HG03045 (cell line): Measurements from ENCODE around the gene TFAP2D.

Source experiments
- ATAC-seq: cut with Tn5 transposase; IDR thresholded peaks from one replicate; pipeline ENCODE4 v1.9.1; 2021; ENCODE audit warnings: mild to moderate bottlenecking, moderate library complexity; ENCODE audit not compliant: unreplicated experiment

Gene TFAP2D

DNA sequence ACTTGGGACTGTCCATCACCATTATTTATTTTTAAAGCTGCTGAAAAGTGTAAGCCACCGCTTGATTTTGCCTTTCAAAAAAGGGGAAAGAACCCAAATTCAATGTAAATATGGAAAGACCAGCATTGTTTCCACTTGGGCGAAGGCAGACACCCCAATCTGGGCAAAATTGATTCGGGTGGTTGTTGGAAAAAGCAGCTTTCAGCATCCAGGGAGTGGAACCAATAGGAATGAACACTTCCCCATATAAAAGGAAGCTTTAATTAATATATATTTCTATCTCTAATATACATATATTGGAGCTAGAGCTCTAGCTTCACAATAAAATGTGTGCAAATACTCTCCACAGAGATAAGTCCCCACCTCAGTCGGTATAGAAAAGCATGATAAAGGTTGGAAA is at the start of gene TFAP2D:
Gene TFAP2D, plus strand, starts transcription at position 301 of the 400 bp plus-strand sequence. CDS start 530 bp downstream, outside the sequence.
- ATAC-seq, result no peak

DNA sequence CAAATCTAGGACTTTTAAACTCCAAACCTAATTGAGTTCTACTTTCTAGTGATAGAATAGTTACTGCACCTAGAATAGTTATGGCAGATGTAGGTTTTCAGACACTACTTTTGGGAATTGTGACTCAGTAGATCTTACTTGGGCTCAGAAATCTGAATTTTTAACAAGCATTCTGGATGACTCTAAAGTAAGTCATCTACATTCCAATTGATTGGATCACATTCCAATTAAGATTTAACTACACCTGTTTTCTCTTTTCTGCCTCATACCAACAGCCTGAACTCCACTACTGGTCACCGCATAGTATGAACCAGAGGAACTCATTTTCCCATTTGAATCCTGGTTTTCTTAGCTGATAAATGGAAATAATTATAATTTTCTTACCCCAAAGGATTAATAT is 49.5 kb upstream of the TFAP2D start:
- no peak for ATAC-seq

DNA sequence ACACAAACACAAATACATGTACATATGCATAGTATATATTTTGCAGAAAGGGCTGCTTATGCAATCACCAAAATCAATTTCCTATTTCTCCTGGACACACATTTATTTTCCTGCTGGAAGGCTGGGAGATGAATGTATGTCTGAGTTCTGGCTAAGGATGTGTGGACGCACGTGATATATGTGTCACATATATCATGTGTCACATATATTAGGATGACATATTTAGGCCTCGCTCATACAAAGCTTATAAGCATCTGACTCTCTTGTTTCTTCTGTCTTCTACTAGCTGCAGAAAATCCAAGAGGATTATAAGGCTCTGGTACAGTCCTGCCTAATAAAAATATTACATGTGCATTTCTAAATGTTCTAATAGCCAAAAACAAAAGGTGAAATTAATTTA is 47.2 kb upstream of the TFAP2D start:
- no peak for ATAC-seq

DNA sequence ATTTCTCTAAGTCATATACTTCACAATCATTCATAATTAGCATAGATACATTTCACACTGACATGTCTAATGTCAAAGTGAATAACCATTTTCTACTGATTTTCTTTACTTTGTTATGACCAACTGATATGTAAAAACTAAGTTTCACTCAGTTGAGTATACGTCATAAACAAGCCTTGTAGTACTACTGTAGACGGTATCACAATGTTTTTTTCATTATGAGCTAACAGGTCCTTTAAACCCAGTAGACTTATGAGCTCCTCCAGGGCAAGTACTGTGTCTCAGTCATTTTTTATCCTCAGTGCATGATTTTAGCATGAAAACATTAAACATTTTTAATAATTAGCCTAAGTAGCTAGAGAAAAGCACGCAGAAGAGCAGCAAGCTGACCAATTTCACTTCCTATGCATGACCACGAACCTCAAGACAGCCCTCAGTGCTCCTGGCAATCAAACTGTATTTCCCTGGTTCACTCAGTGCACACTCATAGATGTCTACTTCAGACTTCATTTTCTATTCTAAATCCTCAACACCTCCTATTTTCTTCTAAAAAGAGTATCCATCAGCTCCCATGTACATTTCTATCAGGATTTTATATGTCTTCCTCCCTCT is 32.0 kb upstream of the TFAP2D start:
- ATAC-seq, result no peak

DNA sequence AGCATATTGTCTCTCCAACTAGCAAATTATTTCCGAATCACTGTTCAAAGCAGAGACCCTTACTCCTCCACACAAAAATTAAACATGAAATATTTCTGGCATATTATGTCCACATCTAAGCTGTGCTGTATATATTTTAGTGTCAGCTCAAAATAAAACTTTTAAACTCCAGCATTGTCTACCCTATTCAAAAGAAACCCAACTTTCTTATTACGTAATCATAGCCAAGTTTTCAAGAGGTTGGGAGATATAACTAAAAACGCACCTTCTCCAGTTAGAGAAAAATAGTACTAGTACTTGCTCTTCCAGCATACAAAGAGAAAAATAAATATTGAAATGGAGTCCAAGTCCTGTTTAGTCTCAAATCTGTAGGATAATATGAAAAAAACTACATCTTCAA is 24.1 kb upstream of the TFAP2D start:
- no peak for ATAC-seq

DNA sequence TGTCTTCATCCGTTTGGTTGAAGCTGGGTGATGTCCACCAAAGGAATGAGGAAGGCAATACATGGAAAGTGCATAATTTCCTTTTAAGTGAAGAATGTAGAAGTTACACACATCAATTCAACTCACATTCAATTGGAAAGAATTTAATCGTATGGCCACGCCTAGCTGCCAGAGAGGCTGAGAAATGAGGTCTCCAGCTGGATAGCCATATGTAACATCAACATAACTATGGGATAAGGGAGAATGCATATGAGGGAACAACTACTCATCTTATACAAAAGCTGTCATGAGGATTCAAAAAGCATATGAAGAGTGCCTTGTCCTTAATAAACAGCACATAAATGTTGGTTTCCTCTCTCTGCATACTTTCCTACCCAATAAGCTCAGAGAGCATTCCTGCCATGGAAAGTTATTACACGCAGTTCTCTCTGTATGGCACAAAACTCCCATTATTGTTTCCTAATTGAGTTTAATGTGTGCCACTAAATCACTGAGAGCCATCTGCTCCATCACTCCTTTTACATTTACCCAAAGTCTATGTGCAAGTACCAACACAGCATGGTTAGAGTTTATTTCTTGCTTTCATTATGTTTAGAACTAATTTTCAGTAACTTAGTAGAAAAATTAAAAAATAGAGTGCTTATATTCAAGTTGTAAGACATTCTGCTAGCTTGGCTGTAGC is 21.4 kb upstream of the TFAP2D start:
- ATAC-seq, result no peak

DNA sequence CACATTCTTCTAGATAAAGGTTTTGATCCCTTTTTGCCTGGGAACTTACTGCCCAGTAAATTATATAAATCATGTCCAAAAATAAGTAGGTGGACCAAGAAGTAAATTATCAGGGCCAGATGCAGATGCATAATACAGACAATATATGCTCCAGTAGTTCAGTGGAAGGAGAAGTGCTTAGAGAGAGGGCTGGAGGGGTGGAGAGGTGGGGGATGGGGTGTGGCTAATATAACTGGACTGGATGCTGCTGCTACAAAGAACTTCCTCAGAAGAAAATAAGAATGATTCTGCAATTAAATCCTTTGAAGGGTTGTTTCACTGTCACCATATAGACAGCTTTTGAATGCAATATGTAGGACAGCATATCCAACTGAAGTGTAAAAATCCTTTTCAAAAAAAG is 14.8 kb upstream of the TFAP2D start:
- ATAC-seq, result no peak

DNA sequence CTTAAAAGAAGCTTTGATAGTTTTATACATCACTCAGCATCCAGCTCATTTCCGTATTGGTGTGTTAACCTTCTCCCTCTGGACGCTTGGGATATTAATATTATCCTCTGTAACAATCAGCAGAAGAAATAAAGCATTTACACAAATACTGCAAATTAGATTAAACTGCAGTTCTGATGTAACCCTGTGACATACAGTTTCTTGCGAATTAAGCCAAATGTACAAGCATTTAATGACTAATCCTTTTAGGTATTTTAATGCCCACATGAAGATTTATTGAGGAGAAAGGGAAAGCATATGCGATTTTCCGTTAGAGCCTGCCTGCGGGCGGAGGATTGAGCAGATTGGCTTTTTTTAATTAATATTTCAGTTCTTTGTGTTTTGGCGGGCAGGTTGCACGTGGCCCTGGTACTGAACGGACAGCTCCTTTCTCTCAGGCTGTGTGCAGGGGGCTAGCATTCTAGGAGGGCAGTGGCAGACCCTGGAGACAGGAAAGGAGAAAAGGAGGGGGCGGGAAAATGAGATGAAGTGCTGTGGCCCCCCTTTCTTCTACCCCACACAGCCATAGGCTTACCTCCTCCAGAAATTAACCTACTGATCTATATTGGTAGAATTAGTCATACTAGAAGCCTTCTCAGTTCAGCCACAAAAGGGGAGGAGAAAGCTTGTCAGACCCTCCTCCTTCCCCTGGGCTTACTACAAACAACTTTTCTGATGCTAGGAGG is 14.1 kb upstream of the TFAP2D start:
- no peak for ATAC-seq

DNA sequence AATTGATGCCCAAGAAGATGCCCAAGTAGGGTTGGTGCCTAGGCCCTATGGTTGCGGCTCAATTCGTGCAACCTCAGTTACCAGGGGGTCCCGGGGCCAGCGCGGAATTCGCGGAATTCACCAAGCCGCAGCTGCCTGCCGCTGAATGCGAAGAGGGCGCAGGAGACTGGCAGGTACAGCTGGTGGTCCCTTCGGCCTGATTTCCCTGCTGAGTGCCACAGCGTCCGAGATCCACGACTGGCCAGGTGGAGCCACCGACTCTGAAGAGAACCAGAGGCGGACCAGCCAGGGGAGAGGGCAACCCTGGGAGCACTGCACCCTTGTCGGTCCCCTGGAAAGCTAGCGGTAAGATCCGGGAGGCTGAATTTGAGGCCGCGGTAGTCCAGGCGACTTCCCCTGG is 6.8 kb upstream of the TFAP2D start:
- ATAC-seq, result no peak

DNA sequence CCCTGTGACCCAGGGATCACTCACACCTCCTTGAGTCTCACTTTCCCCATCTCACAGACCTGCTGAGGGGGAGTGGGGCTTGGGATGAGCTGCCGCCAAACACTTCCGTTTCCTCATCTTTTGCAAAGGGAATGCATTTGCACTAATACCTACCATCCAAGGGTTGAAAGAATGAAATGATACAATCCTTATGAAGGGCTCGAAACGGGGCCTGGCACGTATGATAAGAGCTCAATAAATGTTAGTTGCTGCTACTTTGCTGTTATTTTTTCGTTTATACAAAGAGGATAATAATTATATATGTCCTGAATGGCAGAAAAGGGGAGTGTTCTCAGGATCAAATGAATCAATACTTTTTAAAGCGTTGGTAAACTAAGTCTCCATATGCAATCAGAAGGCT is 6.1 kb upstream of the TFAP2D start:
- ATAC-seq, result no peak

DNA sequence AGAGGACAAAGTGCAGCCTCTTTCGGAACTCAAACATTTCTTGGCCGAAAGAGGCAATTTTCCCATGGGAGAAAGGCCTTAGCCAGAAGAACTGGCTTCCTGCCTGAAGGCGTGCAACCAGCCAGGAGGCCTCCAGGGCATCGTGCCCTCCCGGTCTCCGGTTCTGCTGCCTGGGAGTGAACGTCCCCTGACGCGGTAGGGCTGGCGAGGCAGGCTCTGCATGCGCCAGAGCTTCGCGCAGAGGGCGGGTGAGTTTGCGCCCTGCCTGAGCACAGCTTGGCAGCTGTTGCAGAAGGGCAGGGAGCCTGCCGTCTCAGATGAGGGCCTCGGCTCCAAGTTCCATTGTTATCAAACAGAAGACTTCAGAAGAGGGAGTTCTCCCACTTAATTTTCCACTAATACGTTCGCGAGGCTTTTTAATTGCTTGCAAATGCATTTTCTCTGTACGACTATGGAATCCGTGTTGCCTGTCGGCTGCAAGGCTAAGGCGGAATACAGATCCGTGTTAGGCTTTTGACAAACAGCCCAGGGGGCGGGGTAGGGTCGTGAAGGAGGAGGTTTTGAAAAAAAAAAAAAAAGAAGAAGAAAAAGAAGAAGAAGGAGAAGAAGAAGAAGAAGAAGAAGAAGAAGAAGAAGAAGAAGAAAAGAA is 5.5 kb upstream of the TFAP2D start:
- no peak for ATAC-seq

DNA sequence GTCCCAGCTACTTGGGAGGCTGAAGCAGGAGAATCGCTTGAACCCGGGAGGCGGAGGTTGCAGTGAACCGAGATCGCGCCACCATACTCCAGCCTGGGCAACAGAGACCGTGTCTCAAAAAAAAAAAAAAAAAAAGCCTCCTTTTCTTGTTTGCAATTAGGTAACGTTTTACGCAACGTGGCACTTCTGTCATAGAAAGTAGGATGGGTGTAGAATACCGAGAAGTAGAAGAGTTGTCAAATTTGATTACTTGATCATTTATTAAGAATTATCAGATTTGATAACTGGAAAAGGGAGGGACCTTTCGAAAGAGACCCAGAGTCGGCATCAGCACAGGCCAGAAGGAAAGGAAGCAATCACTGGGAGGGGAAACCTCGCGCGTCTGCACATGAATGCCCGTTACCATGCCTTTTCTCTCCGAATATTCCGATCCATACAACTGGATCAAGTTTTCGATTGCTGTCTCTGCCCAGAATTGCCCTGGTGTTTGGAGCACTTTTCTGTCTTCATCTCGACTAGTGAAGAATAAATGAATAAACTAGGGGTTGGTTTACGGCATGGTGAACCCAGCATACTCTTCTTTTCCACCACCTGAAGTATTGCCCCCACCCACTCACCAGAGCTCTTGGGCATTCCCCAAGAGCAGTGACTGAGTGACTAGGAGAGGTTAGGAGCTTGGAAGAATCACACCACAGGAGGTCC is 4.5 kb upstream of the TFAP2D start:
- ATAC-seq, result no peak

DNA sequence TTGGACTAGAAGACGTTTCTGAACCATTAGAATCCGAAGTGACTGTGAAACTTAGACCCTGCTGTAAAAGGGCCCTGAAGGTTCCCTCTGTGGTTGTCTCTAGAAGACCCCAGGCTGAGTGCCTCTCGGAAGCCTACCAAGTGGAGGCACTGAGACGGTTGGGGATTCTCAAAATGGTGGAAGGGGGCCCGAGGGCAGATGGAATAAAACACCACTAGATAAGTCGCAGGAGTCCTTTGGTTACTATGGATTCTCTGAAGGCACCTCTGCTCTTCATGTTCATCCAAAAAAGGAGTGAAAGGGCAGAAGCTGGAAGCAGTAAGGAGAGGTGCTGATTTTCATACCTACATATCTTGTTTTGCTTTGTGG is 4.0 kb upstream of the TFAP2D start:
- ATAC-seq, result no peak

DNA sequence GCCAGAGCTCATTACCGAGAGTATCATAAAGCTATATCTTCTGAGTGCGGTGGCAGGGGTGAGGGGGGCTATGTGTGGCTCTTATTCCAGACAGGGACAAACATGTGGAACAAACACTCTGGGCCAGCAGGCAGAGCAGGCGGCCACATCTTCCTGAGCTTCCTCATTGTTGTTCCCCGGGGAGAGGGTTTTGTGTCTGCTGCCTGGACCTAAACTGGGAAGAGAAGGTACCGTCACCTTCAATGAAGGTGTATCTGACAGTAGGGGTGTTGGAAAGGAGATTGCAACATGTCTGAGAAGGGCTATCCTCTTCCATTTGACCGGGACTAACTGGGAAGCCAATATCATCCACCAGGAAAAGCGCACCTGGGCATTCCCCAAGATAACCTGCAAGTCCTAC is 1.6 kb upstream of the TFAP2D start:
- ATAC-seq, result no peak

DNA sequence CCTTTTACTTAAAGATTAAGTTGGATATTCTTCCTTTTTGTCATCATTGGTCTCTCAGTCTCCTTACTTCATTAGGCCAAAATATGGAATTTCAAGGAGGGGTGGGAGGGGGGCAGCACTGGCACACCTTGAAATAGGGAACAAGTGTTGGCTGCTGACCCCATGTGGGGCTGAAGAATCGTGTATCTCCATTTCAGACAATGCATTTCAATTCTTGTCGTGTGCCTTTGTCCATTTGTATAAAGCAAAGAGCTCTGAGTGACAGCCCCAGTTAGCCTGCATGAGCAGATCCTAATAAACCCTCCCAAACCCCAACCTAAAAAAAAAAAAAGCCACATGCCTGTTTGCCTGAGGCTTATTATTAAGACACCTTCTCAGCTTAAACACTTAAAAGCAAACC is 1.0 kb upstream of the TFAP2D start:
- ATAC-seq, result no peak

DNA sequence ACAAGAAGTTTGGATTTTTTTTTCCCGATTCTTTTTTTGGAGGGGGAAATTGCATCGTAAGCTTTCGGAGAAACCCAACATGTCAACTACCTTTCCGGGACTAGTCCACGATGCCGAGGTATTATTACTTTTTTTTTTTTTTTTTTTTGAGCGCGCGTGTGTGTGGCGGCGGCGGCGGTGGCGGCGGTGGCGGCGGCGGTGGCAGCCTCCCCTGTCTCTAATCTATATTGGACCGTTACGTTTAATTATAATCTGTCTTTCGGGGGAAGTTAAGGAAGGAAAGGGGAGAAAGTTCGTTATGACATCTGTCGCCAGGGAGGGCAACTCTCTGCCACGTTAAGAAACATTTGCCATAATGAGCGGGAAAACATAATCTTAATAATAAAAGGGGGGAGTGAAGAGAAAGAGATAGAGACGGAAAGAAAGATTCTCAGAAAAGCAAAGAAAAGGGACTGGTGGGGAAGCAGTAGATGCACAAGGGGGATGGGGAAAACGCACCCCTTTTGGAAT is 706 bp downstream of the TFAP2D start:
- no peak for ATAC-seq

DNA sequence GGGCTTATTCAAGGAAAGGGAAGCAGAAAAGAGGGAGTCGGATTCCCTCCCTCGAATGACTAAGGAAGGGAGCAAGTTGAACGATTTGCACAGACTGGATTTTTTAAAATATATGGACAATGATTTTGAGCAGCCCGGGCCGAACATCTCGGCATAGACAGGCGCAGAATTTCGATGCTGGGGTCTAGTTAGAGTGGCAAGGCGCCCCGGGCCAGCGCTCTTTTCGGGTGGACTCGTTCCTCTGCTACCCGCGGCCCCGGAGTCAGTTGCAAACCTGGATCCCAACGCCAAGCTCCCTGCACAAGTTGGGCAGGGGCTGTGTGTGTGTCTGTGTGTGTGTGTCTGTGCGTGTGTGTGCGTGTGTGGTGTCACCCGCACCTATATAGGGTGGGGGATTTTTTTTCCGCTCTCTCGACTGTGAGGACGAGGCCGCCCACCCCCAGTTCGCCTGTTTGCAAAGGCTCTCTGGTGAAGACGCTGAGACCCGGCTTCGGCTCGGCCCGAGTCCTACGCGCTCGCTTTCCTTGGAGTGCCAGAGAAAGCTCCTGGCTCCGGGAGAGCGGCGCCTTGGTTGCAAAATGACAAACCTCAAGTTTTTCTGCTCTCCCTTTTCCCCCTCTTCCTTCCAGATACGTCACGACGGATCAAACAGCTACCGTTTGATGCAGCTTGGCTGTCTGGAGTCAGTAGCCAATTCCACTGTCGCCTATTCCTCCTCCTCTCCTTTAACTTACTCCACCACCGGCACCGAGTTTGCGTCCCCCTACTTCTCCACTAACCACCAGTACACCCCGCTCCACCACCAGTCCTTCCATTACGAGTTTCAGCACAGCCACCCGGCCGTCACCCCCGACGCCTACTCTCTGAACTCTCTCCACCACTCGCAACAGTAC is 1.4 kb downstream of the TFAP2D start:
- no peak for ATAC-seq

DNA sequence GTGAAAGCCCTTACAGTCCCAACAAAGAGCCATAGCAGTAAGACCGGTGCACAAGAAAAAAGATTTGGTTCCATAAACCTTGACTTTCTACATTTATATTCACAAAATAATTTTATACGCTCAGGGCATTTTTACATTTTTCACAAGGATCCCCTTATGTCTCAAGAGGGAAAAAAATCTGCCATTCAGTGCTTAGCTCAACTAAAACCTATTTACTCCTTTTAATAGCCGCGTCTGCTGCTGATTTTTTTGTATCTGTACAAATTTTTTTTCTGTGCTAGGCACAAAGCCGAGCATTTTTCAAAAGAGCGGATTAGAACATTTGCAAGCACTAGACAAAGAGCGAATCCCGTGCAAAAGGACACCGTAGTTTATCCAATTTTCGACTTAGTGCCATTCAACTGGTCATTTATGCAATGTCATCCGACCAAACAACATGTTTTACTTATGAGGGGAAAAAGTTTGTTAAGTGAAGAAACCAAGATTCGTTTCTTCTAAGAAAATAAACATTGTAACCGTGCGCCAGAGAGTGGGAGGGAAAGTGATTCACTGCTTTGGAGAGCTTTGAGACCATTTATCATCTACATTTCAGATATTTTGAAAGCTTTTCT is 3.7 kb downstream of the TFAP2D start:
- ATAC-seq, result no peak

DNA sequence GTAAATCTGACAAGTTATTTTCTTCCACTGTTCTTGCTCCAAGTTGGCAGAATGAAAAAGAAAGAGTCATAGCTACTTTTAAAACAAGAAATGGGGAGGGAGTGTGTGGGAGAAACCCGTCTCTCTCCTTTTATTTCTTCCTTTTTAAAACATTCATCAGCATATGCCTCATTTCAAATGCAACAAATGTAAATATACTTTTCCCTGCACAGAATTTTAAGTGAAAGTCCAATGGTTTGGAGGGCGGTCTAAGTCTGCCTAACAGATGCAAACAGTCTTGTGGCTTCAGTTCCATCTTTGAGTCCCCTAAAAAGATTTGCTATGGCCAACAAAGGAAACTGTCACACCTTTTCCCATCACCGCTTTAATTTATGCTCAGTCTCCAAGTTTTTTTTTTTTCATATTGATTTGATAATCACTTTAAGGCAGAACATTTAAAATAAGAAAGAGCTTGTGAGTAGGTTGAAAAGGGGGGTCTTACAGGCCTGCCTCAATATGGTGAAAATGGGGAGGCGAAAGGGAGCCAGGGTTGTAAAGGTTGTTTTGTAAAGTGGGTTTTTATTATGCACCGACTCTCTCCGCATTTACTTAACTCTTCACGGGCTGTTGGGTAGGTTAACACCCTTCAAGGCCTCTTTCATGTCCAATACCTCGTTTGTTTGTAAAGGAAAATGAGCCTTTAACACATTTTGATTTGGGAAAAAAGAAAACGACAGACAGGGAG is 4.6 kb downstream of the TFAP2D start:
- no peak for ATAC-seq
